B cell (primary cell): ENCODE results near the gene LRP1. TPM values are rescaled to one million over a fixed set of nuclear protein-coding genes. Genes with fewer than 3 reads are reported as not detected.
A peak's percentile ranks its signal among the peaks of the same experiment; 100 is the strongest.

ENCODE experiments used
- ATAC-seq: fragments of 200-7000 bp; cut with Tn5 transposase; one replicate; pipeline ENCODE4 v1.10.0; 2021; ENCODE audit warnings: low read depth, mild to moderate bottlenecking, moderate number of reproducible peaks, moderate library complexity
- CTCF ChIA-PET: fragments of 350-600 bp; sonication (Branson Sonifier 250); formaldehyde crosslinking; loops from one replicate; lab custom pipeline; 2021; ENCODE audit warnings: antibody characterized with exemption, inconsistent platforms; lab: Charles Lee
- POLR2A ChIA-PET: fragments of 350-600 bp; sonication (Branson Sonifier 250); formaldehyde crosslinking; loops from one replicate; lab custom pipeline; 2021; ENCODE audit warnings: antibody characterized with exemption; lab: Charles Lee
- DNase-seq: peaks from one replicate; pipeline ENCODE4 v3.0.0; 2013
- H2AFZ ChIP-seq: 2 replicates; pipeline ENCODE4 v1.6.1; 2012; ENCODE audit warnings: mild to moderate bottlenecking, low read depth, low read length; ENCODE audit not compliant: insufficient read depth, poor library complexity, severe bottlenecking
- H3K27ac ChIP-seq, 2 donors: 1 replicate in 1 of 2; 2 replicates in 1 of 2; pipeline ENCODE4 v1.5.1; 2012 to 2013; ENCODE audit warnings: low read length in 2 of 2, mild to moderate bottlenecking in 2 of 2, moderate library complexity in 1 of 2
- H3K27me3 ChIP-seq, 4 experiments: fragments of 200-600 bp in 1 of 4; sonication (generic) in 1 of 4; replicated peaks in 1 of 4; 1 replicate in 2 of 4; 2 replicates in 2 of 4; pipeline versions ENCODE4 v1.6.1 to v1.7.0; 2013 to 2016; ENCODE audit warnings: low read length in 3 of 4, mild to moderate bottlenecking in 2 of 4, mixed read lengths in 1 of 4, moderate library complexity in 1 of 4; ENCODE audit not compliant: insufficient read depth in 4 of 4, control insufficient read depth in 3 of 4; ENCODE audit errors: control extremely low read depth in 1 of 4
- H3K36me3 ChIP-seq, 2 experiments: replicated peaks in 1 of 2; 1 replicate in 1 of 2; 2 replicates in 1 of 2; pipeline versions ENCODE4 v1.6.1 to v1.7.1; 2013; ENCODE audit warnings: low read length in 1 of 2; ENCODE audit not compliant: insufficient read depth in 2 of 2, control insufficient read depth in 1 of 2; ENCODE audit errors: control extremely low read depth in 1 of 2, extremely low read depth in 1 of 2
- H3K4me1 ChIP-seq, 2 donors: fragments of 200-600 bp in 1 of 2; sonication (generic) in 1 of 2; 1 replicate in 1 of 2; 2 replicates in 1 of 2; pipeline versions ENCODE4 v1.5.1 to v1.6.1; 2013 to 2017; ENCODE audit warnings: low read length in 2 of 2; ENCODE audit not compliant: control insufficient read depth in 2 of 2, insufficient read depth in 2 of 2
- H3K4me2 ChIP-seq: replicated peaks from 2 replicates; pipeline ENCODE3; 2012; ENCODE audit warnings: mild to moderate bottlenecking, low read depth, low read length; ENCODE audit not compliant: poor library complexity, severe bottlenecking
- H3K4me3 ChIP-seq, 5 experiments: fragments of 200-600 bp in 1 of 5; sonication (generic) in 1 of 5; 1 replicate in 3 of 5; 2 replicates in 2 of 5; pipeline versions ENCODE4 v1.5.1 to v1.7.0; 2011 to 2016; ENCODE audit warnings: low read length in 4 of 5, mild to moderate bottlenecking in 4 of 5, low read depth in 2 of 5, control low read depth in 1 of 5, moderate library complexity in 1 of 5; ENCODE audit not compliant: insufficient read depth in 1 of 5; ENCODE audit errors: control extremely low read depth in 1 of 5, extremely low read depth in 1 of 5
- H3K79me2 ChIP-seq: fragments of 200-600 bp; sonication (generic); one replicate; pipeline ENCODE4 v1.6.0; 2016; ENCODE audit warnings: low read length; ENCODE audit not compliant: control insufficient read depth, insufficient read depth
- H3K9ac ChIP-seq: fragments of 200-600 bp; sonication (generic); 2 replicates; pipeline ENCODE4 v1.6.1; 2017; ENCODE audit warnings: mild to moderate bottlenecking, low read length, moderate library complexity
- H3K9me3 ChIP-seq, 3 donors: one replicate each; pipeline versions ENCODE4 v1.6.1 to v1.7.1; 2013; ENCODE audit warnings: low read length in 2 of 3; ENCODE audit not compliant: control insufficient read depth in 2 of 3, insufficient read depth in 1 of 3; ENCODE audit errors: control extremely low read depth in 1 of 3
- H4K20me1 ChIP-seq: 2 replicates; pipeline ENCODE4 v1.6.0; 2012; ENCODE audit warnings: mild to moderate bottlenecking, low read length; ENCODE audit not compliant: insufficient read depth, control insufficient read depth, poor library complexity, severe bottlenecking
- H3K27ac Mint-ChIP-seq: one replicate; pipeline ENCODE4 v1.8.0; 2021; ENCODE audit warnings: mixed read lengths
- H3K27me3 Mint-ChIP-seq: one replicate; pipeline ENCODE4 v1.8.0; 2021; ENCODE audit warnings: mixed read lengths
- H3K4me1 Mint-ChIP-seq: one replicate; pipeline ENCODE4 v1.8.0; 2021; ENCODE audit warnings: mixed read lengths
- H3K4me3 Mint-ChIP-seq: one replicate; pipeline ENCODE4 v1.8.0; 2021; ENCODE audit warnings: mixed read lengths
- H3K9me3 Mint-ChIP-seq: one replicate; pipeline ENCODE4 v1.8.0; 2022; ENCODE audit warnings: mixed read lengths; ENCODE audit not compliant: insufficient read depth
- EZH2 ChIP-seq: IDR thresholded peaks from 2 replicates; pipeline ENCODE4 v1.6.1; 2012; ENCODE audit warnings: borderline replicate concordance, low read depth, mild to moderate bottlenecking, moderate library complexity, low read length; ENCODE audit not compliant: insufficient read depth, poor library complexity, severe bottlenecking
- WGBS: methylation state at CpG from one replicate; pipeline ENCODE4 v1.1.5; 2013; ENCODE audit warnings: missing lambda C conversion rate; ENCODE audit not compliant: insufficient coverage; 5-methylcytosine and 5-hydroxymethylcytosine counted together
- intact Hi-C: fragments of 100-400 bp; cut with micrococcal nuclease; formaldehyde crosslinking; loops from one replicate; pipeline ENCODE4 v1.10.0; 2022
- polyA plus RNA-seq: library from polyadenylated mRNA; depleted of rRNA; stranded (reverse); fragments of >200 nt; gene quantifications from 2 replicates; pipeline ENCODE4 v1.2.3, GENCODE V29; 2012
- total RNA-seq, 2 donors: library from RNA; stranded (reverse); fragments of 120-200 nt in 1 of 2; gene quantifications; 1 replicate in 1 of 2; 2 replicates in 1 of 2; pipeline versions ENCODE4 v1.2.3 to v1.2.4, GENCODE V29; 2013 to 2022
- TF ChIP-seq, protein P1 (sequence below): fragments of 200-600 bp; IDR thresholded peaks from one replicate; pipeline ENCODE4 v1.8.0; 2022; ENCODE audit warnings: antibody characterized with exemption, mild to moderate bottlenecking

Gene LRP1
- total and polyA plus RNA-seq, 2 donors (not counting 1 experiment from before 2014, with no cell fraction given), result 2.0 to 4.1 TPM

DNA sequence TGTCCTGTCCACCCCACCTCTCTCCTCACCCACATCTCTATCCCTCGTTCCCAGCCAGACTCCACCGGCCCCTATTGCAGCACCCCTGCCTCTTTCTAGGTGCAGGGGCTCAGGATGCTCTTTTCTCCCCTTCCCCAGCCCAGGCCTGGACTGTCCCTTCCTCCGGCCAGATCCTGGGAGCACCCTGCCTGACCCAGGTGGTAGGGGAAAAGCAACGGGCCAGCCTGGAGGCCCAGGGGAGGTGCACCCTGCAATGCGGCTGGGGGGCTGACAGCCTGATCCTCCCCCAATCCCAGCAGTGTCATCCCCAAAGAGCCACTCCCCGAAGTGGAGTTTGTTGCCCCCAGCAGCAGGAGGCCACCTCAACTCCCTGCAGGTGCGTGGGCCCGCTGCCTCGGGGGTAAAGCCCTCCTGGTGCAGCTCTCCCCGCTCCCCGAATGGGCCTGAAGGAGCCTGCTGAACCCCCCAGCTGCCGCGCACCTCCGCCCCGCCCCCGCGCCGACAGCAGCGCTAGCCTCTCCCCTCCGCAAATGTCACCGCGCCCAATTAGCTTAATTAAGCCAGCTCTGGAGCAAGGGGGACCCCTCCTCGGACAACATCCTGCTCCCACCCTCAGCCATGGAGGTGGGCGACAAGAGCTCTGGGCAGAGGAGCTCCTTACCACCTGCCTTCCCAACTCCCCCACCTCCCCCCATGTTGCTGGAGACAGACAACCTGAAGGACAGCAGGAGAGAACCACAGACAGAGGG, 93.1 kb downstream of the LRP1 start:
- Histone ChIP-seq H3K9me3 (peaks cover 0 to 59% (median 0%) of the 10 kb centered on the region in 3 donors), H3K27ac (no peak overlapping the region), H3K27me3 (peaks cover 0 to 96% (median 62%) of the 10 kb centered on the region in 4 experiments), H3K9ac (no peak overlapping the region), H3K79me2 (peaks cover 5% of the 10 kb centered on the region), H3K36me3 (no peaks in the 10 kb centered on the region), H3K4me3 (no peak overlapping the region), H3K4me2 (peak overlapping the region; percentile 38), H3K4me1 (peaks cover 81 to 83% of the 10 kb centered on the region in 2 donors), H4K20me1 (peaks cover 30% of the 10 kb centered on the region), H2AFZ (no peak overlapping the region)
- intact Hi-C loops, result no loop called here
- TF ChIP-seq EZH2, result peak; percentile 54
- TF ChIP-seq, protein P1, sequence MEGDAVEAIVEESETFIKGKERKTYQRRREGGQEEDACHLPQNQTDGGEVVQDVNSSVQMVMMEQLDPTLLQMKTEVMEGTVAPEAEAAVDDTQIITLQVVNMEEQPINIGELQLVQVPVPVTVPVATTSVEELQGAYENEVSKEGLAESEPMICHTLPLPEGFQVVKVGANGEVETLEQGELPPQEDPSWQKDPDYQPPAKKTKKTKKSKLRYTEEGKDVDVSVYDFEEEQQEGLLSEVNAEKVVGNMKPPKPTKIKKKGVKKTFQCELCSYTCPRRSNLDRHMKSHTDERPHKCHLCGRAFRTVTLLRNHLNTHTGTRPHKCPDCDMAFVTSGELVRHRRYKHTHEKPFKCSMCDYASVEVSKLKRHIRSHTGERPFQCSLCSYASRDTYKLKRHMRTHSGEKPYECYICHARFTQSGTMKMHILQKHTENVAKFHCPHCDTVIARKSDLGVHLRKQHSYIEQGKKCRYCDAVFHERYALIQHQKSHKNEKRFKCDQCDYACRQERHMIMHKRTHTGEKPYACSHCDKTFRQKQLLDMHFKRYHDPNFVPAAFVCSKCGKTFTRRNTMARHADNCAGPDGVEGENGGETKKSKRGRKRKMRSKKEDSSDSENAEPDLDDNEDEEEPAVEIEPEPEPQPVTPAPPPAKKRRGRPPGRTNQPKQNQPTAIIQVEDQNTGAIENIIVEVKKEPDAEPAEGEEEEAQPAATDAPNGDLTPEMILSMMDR, result no peak
- ChIA-PET CTCF (interaction anchor here (1.1 to 31.1 kb wide), 3 partner anchors 5 to 21 kb away, joined by 5 to 838 read pairs (median 9); partner anchors contain the start of gene NXPH4), POLR2A (interaction anchor here (7.5 kb wide), 1 partner anchor 17 kb away, joined by 89 read pairs; a partner anchor contains a TSS)
- WGBS, result 10% methylated on average over 22 of the region's 24 CpGs
- DNase-seq (no peak), ATAC-seq (no peak)
- H3K4me3 Mint-ChIP-seq, result no peak overlapping the region
- no peaks in the 10 kb centered on the region for H3K9me3 Mint-ChIP-seq
- no peak overlapping the region for H3K27ac Mint-ChIP-seq
- H3K27me3 Mint-ChIP-seq, result peaks cover 64% of the 10 kb centered on the region
- peaks cover 71% of the 10 kb centered on the region for H3K4me1 Mint-ChIP-seq
